ENCODE measurements around the gene BCOR.

Gene BCOR

DNA sequence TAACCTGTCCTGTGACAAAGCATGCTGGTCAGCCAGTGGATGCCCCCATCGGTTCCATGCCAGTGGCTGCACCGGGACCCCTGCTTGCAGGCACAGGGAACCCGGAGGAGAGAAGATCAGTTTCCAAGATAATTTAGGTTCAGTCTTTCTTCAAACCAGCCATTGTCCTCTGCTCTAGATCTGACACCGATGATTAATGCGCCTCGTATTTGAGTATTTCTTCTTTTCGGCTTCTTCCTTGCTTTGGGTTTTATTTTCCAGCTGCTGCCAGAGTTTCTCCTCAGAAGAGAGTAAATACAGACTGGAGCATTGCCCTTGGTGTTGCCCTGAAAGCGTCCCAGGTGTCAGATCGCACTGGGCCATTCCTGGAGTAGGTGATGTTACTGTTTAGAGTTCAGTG lies 19.2 kb upstream of the BCOR start:
- H3K27ac ChIP-seq (ENCODE audit: low read depth, low read length, poor library complexity, severe bottlenecking), result no peak overlapping the region
- H3K9me2 ChIP-seq (ENCODE audit: low read depth, low read length), result no peaks in the 10 kb centered on the region
- H2AFZ ChIP-seq (ENCODE audit: low read length), result no peak overlapping the region
- no peaks in the 10 kb centered on the region for H3K4me1 ChIP-seq (ENCODE audit: insufficient read depth, low read length, severe bottlenecking)
- H3K36me3 ChIP-seq (ENCODE audit: insufficient read depth, low read length), result no peaks in the 10 kb centered on the region
- H3K9ac ChIP-seq (ENCODE audit: low read length), result no peak overlapping the region
- H4K20me1 ChIP-seq (ENCODE audit: insufficient read depth, low read length), result no peaks in the 10 kb centered on the region
- no peaks in the 10 kb centered on the region for H3K79me2 ChIP-seq (ENCODE audit: insufficient read depth, low read length)
- no peaks in the 10 kb centered on the region for H3K27me3 ChIP-seq (ENCODE audit: insufficient read depth, low read length)
- H3K4me3 ChIP-seq (ENCODE audit: low read depth, low read length, poor library complexity, severe bottlenecking), result no peak overlapping the region
- no peaks in the 10 kb centered on the region for H3K9me3 ChIP-seq (ENCODE audit: low read length)
- TF ChIP-seq CTCF (IDR thresholded peaks at IDR 0.05; ENCODE audit: low read length), result no peak
- TF ChIP-seq EZH2 (IDR thresholded peaks at IDR 0.05; ENCODE audit: borderline replicate concordance, low read length), result no peak
- H3F3A ChIP-seq (ENCODE audit: insufficient read depth, low read length), result no peaks in the 10 kb centered on the region
- no peak overlapping the region for H3K4me2 ChIP-seq (ENCODE audit: low read length)

DNA sequence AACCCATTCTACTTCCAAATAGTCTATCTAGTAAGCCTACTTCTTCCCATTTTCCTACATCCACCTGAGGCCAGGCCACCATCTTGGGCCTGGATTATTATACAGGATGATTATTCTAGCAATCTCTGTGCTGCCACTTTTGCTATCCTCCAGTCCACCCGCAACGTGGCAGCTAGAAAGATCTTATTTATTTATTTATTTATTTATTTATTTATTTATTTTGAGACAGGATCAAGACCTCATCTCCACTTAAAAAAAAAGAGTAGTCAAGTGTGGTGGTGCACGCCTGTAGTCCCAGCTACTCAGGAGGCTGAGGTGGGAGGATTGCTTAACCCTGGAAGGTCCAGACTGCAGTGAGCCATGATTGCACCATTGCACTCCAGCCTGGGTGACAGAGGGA lies 15.2 kb upstream of the BCOR start:
- Histone ChIP-seq H3K27me3 (ENCODE audit: insufficient read depth, low read length) (no peaks in the 10 kb centered on the region), H2AFZ (ENCODE audit: low read length) (no peak overlapping the region), H3K9ac (ENCODE audit: low read length) (no peak overlapping the region), H3K36me3 (ENCODE audit: insufficient read depth, low read length) (no peaks in the 10 kb centered on the region), H3K4me2 (ENCODE audit: low read length) (no peak overlapping the region), H3K27ac (ENCODE audit: low read depth, low read length, poor library complexity, severe bottlenecking) (no peak overlapping the region), H4K20me1 (ENCODE audit: insufficient read depth, low read length) (no peaks in the 10 kb centered on the region), H3K4me3 (ENCODE audit: low read depth, low read length, poor library complexity, severe bottlenecking) (no peak overlapping the region), H3K9me2 (ENCODE audit: low read depth, low read length) (no peaks in the 10 kb centered on the region), H3K79me2 (ENCODE audit: insufficient read depth, low read length) (no peaks in the 10 kb centered on the region), H3F3A (ENCODE audit: insufficient read depth, low read length) (no peaks in the 10 kb centered on the region), H3K4me1 (ENCODE audit: insufficient read depth, low read length, severe bottlenecking) (peaks cover 9% of the 10 kb centered on the region), H3K9me3 (ENCODE audit: low read length) (no peaks in the 10 kb centered on the region)
- no peak for TF ChIP-seq CTCF (IDR thresholded peaks at IDR 0.05; ENCODE audit: low read length)
- TF ChIP-seq EZH2 (IDR thresholded peaks at IDR 0.05; ENCODE audit: borderline replicate concordance, low read length), result no peak

- no peak for TF ChIP-seq EZH2 (IDR thresholded peaks at IDR 0.05; ENCODE audit: borderline replicate concordance, low read length)
- no peak for TF ChIP-seq CTCF (IDR thresholded peaks at IDR 0.05; ENCODE audit: low read length)
- Histone ChIP-seq H3K4me1 (ENCODE audit: insufficient read depth, low read length, severe bottlenecking) (peaks cover 20% of the 10 kb centered on the region), H3K9me3 (ENCODE audit: low read length) (no peaks in the 10 kb centered on the region), H3F3A (ENCODE audit: insufficient read depth, low read length) (no peaks in the 10 kb centered on the region), H3K27ac (ENCODE audit: low read depth, low read length, poor library complexity, severe bottlenecking) (no peak overlapping the region), H3K9ac (ENCODE audit: low read length) (no peak overlapping the region), H4K20me1 (ENCODE audit: insufficient read depth, low read length) (no peaks in the 10 kb centered on the region), H3K79me2 (ENCODE audit: insufficient read depth, low read length) (no peaks in the 10 kb centered on the region), H3K4me3 (ENCODE audit: low read depth, low read length, poor library complexity, severe bottlenecking) (no peak overlapping the region), H3K36me3 (ENCODE audit: insufficient read depth, low read length) (no peaks in the 10 kb centered on the region), H2AFZ (ENCODE audit: low read length) (no peak overlapping the region), H3K27me3 (ENCODE audit: insufficient read depth, low read length) (no peaks in the 10 kb centered on the region), H3K4me2 (ENCODE audit: low read length) (no peak overlapping the region), H3K9me2 (ENCODE audit: low read depth, low read length) (no peaks in the 10 kb centered on the region)
These were observed 14.1 kb upstream of the BCOR start for GRCh38 chrX:40111868-40112267.

Measured in OCI-LY1 (cell line).